ENCODE measurements around the gene STX7.
"Not testable (repeated sequence)": the region's sequence is repeated elsewhere in the genome, so short reads cannot be mapped to it uniquely, and the experiment has no call there.

Gene STX7, protein sequence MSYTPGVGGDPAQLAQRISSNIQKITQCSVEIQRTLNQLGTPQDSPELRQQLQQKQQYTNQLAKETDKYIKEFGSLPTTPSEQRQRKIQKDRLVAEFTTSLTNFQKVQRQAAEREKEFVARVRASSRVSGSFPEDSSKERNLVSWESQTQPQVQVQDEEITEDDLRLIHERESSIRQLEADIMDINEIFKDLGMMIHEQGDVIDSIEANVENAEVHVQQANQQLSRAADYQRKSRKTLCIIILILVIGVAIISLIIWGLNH

GRCh38 chr6:132512638-132513632 is at the start of gene STX7:
Gene STX7 (minus strand): TSS chr6:132513116. CDS start chr6:132503530, 9,586 bp downstream.
- DNase-seq (ENCODE audit: low spot score), result peak; percentile 81

- not testable (repeated sequence) for DNase-seq (ENCODE audit: low spot score)
Measured at GRCh38 chr6:132560087-132560486, 47.2 kb upstream of the STX7 start.

DNA sequence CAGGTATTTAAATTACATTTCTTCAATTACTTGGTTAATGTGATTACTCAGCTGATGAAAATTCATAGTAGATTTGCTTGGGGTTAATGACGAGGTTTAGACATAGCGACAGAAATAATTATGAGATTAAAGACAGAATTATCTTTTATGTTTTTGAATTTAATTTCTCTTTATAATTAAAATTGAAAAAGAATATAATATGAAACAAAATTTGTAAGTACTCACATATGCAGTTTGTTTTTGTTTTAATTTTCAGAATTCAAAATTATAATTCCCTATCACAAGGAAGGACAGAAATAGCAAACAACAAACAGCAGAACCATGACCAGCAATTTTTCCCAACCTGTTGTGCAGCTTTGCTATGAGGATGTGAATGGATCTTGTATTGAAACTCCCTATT is 39.5 kb upstream of the STX7 start, which contains the start of gene TAAR8:
Gene TAAR8 (plus strand): TSS at position 301 of the 400 bp plus-strand sequence. CDS start 21 bp downstream, at position 322.
- no peak for DNase-seq (ENCODE audit: low spot score)

GRCh38 chr6:132551214-132551613 is 38.3 kb upstream of the STX7 start:
- DNase-seq (ENCODE audit: low spot score), result no peak

- no peak for DNase-seq (ENCODE audit: low spot score)
Measured at GRCh38 chr6:132548746-132549463, 36.0 kb upstream of the STX7 start.

DNA sequence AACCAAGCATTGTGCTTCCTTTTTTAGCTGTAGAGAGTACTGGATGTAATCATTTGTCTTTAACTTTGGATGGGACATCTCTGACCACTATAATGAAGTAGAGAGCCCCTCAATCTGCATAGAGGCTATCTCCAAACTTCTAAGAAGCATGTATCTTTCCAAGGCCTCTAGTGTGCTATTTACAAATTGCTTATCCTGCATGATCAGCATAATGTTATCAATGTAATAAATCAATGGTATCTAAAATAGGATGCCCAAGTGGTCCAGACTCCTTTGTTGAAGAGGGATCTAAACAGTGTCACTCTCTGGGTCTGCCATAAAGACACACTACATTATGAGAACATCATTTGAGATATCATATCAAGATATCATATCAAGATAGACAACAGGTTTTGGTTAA is 31.9 kb upstream of the STX7 start:
- no peak for DNase-seq (ENCODE audit: low spot score)

DNA sequence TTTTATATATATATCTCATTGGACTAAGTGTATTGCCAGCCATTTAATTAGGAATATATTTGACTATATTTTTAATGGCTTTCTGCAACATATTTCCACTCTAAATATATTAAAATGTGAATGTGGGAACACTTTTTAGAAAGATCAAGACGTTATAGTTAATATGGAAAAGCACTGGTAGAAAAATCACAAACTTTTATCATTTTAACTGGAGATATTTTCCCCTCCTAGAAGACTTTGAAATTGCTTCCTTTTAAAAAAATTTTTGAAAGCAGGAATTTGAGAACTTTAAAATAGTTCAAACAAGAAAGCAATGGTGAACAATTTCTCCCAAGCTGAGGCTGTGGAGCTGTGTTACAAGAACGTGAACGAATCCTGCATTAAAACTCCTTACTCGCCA is 25.1 kb upstream of the STX7 start, which contains the start of gene TAAR9:
Gene TAAR9 (plus strand): TSS at position 301 of the 400 bp plus-strand sequence. CDS start 13 bp downstream, at position 314.
- DNase-seq (ENCODE audit: low spot score), result no peak

- DNase-seq (ENCODE audit: low spot score), result no peak
Measured at GRCh38 chr6:132537145-132537544, 24.2 kb upstream of the STX7 start.

DNA sequence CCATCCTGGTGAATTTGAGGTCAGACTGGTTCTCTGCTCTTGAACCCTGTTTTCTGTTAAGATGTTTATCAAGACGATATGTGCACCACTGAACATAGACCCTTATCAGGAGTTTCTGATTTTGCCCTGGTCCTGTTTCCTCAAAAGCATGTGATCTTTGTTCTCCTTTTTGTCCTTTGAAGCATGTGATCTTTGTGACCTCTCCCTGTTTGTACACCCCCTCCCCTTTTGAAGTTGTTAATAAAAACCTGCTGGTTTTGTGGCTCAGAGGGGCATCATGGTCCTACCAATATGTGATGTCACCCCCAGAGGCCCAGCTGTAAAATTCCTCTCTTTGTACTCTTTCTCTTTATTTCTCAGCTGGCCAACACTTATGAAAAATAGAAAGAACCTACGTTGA is 21.6 kb upstream of the STX7 start:
- DNase-seq (ENCODE audit: low spot score), result not testable (repeated sequence)

DNA sequence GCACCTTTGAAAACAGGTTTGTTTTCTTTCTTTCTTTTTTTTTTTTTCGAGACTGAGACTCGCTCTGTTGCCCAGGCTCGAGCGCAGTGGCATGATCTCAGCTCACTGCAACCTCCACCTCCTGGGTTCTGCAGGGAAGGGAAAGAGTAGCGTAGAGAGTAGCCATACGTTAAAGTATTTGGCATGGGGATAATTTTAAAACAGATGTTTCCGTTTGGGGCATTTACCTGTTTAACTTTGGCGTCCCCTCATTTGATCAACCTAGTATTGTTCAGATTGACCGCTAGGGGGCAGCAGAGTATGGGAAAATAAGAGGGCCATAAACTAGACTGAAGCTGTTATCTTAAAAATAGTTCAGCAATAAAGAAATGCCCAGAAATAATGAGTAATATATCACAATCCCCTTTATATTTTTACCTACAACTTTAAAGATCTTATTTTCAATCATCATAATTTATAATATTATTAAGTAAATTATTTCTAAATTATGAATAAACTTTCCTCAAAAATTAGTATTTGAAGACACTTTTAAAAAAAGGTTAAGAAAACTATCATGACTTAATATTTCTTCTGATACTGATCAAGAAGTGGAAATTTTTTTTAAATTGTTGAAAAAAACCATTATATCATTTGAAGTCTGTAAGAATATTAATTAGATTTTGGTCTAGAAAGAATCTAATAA is 17.5 kb upstream of the STX7 start:
- DNase-seq (ENCODE audit: low spot score), result peak; percentile 73

- DNase-seq (ENCODE audit: low spot score), result no peak
Measured at GRCh38 chr6:132527791-132528190, 14.9 kb upstream of the STX7 start.

GRCh38 chr6:132526461-132526860 is 13.5 kb upstream of the STX7 start:
- DNase-seq (ENCODE audit: low spot score), result no peak

DNA sequence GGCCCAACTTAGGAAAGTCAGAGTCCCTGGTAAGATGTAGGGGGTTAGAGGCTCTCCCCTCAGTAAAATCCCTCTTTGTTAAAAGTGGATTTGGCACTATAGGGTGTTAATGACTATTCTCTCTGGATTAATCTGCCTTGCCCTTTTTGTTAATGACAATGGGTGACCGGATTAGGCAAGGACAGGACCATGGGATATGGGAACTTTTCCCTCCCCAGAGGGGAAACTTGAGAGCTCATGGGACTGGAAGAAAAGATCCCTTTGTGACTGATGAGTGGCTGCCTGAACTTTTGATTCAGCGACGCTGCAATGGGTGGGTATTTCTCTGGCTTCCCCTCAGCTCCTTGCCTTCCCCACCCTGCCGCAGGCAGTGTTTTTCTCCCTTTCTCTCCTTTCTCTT is 12.9 kb upstream of the STX7 start:
- no peak for DNase-seq (ENCODE audit: low spot score)

- DNase-seq (ENCODE audit: low spot score), result no peak
Measured at GRCh38 chr6:132524646-132525045, 11.7 kb upstream of the STX7 start.

DNA sequence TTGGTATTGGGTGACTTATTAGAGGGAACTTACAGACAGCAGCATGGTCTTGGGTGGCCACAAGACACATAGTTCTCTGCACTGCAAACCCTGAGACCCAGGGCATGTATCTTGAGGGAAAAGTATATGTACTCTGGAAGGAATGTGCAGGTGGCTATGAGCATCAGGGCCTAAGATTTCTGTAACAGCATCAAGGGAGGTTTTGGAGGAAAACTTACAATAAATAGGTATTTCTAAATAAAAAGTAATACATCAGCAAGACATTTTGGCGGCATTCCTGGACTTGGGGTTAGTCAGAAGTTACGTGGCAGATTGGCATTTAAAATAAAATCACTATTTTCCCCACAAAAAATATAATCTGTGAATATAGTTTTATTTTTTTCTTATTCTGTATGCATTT is 8.0 kb upstream of the STX7 start:
- no peak for DNase-seq (ENCODE audit: low spot score)

- no peak for DNase-seq (ENCODE audit: low spot score)
Measured at GRCh38 chr6:132515386-132515785, 2.5 kb upstream of the STX7 start.

DNA sequence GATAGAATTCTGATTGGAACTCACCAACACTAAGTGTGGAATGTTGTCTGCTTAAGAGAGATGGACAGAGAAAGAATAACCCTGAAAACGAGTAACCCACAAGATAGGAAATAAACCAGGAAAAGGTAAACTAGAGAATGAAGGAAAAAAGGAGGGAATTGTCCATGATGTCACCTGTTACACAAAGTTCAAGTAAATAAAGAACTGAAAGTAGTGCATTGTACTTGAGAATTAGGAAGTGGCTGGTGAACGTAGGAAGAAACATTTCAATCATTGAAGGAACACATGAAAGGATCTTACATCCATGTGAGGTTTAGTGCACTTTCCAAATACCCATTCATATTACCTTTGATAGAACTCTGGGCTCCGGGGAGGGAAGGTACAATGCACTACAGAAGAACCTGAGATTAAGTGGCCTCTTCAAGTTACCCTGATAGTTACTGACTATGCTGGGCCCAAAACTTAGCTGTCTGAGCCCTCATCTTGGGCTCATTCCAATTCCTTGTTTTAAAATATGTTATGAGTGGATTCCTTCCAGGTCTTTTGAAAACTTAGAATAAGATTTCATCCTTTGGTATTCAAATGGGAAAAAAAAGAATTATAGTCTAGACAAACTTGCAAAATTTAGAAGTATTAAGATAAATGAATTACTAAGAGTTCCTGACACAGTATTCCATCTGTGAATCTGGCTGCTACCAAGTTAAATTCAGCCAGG is 1.1 kb upstream of the STX7 start:
- DNase-seq (ENCODE audit: low spot score), result no peak

GRCh38 chr6:132512342-132512637 is 626 bp downstream of the STX7 start:
- DNase-seq (ENCODE audit: low spot score), result no peak

GRCh38 chr6:132511831-132512220 is 1.1 kb downstream of the STX7 start:
- no peak for DNase-seq (ENCODE audit: low spot score)

DNA sequence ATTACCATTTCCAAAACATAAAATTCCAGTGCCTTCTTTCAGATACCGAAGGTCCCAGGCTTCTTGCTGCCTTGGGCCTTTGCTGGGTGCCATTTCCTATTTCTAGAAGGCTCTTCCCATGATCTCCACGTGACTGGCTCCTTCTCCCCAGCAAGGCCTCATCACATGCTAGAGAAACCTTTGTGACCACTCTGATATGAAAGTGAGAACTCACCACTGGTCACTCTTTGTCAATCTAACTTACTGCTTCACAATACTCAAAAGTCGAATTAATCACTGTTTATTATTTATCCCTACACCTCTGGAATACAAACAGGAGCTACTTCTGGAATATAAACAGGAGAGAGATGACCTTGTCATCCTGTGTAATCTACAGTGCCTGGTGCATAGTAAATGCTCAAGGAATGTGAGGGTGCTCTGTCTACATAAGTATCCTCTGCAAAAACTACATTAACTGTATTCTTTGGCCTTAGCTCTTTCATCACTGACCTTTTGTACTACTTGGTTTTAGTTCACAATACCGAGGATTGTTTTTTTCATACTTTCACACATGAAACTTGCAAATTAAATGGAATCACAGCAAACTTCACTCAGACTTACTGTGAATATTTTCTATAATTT is 1.6 kb downstream of the STX7 start:
- no peak for DNase-seq (ENCODE audit: low spot score)

Data from kidney capillary endothelial cell (primary cell).